HFF-Myc (cell line): ENCODE data around the gene DCX.

Experiments used
- DNase-seq: peaks from one replicate; pipeline ENCODE4 v3.0.0-alpha.2; 2011; ENCODE audit warnings: low read depth; ENCODE audit errors: extremely low read depth
- H3K4me3 ChIP-seq: replicated peaks from 2 replicates; pipeline ENCODE4 v1.5.1; 2011; ENCODE audit warnings: low read depth, mild to moderate bottlenecking, control low read depth, low read length
- TF ChIP-seq, protein P1 (sequence below): IDR thresholded peaks from 2 replicates; pipeline ENCODE4 v1.5.1; 2012; ENCODE audit warnings: mild to moderate bottlenecking, low read depth, low read length, control low read depth; ENCODE audit errors: missing control alignments

Gene DCX

GRCh38 chrX:111411983-111412382 is at the start of gene DCX:
Gene DCX (minus strand): TSS chrX:111412192. CDS start chrX:111410398, 1,794 bp downstream.
- H3K4me3 ChIP-seq, result no peak within 1 kb of the TSS
- no peak for DNase-seq
- TF ChIP-seq, protein P1, sequence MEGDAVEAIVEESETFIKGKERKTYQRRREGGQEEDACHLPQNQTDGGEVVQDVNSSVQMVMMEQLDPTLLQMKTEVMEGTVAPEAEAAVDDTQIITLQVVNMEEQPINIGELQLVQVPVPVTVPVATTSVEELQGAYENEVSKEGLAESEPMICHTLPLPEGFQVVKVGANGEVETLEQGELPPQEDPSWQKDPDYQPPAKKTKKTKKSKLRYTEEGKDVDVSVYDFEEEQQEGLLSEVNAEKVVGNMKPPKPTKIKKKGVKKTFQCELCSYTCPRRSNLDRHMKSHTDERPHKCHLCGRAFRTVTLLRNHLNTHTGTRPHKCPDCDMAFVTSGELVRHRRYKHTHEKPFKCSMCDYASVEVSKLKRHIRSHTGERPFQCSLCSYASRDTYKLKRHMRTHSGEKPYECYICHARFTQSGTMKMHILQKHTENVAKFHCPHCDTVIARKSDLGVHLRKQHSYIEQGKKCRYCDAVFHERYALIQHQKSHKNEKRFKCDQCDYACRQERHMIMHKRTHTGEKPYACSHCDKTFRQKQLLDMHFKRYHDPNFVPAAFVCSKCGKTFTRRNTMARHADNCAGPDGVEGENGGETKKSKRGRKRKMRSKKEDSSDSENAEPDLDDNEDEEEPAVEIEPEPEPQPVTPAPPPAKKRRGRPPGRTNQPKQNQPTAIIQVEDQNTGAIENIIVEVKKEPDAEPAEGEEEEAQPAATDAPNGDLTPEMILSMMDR, result no peak

GRCh38 chrX:111460607-111461006 is 48.6 kb upstream of the DCX start:
- DNase-seq, result no peak
- TF ChIP-seq, protein P1, result no peak
- H3K4me3 ChIP-seq, result no peak overlapping the region

GRCh38 chrX:111447298-111447697 is 35.3 kb upstream of the DCX start:
- no peak for DNase-seq
- TF ChIP-seq, protein P1, result peak; percentile 11
- H3K4me3 ChIP-seq, result no peak overlapping the region

- TF ChIP-seq, protein P1, result peak; percentile 29
Measured at GRCh38 chrX:111445485-111445884, 33.5 kb upstream of the DCX start.

DNA sequence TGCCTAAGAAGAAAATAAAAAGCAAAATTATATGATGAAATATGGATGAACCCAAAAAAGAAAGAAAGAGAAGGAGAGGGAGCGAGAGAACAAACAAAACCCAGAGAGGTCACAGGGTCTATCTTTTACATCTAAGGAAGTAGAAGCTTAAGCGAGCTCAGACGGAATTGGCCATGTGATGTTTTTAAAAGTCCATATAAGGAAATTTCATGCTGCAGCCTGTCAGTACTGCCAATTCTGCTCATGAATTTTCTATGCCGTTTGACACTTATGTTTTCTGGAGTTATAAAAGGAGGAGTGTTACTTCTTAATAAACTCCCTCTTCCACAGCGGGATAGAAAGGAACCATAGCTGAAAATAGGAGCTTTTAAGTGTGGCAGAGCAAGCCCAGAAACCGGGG is 32.9 kb upstream of the DCX start:
- TF ChIP-seq, protein P1, result no peak
- no peak for DNase-seq
- no peak overlapping the region for H3K4me3 ChIP-seq

More at GRCh38 chrX:111445485-111445884, 33.5 kb upstream of the DCX start:
- no peak overlapping the region for H3K4me3 ChIP-seq
- DNase-seq, result peak; percentile 2

DNA sequence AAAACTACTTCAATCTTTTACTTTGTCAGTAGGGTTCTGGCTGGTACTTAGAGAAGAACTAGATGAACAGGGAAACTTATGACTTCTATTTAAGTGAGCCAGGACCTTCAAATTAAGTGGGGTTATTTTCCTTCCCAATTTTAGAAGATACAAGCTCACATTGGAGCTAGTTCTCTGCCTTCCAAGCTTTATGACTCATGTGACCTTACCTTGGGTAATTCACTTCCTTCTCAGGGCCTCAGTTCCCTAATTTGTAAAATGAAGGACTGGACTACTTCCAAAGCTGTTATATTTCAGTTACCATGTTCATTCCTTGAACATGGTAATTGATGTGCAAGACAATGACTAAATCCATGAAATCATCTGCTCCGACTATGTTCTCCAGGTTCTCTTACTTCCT is 32.0 kb upstream of the DCX start:
- TF ChIP-seq, protein P1, result no peak
- no peak for DNase-seq
- H3K4me3 ChIP-seq, result no peak overlapping the region

- H3K4me3 ChIP-seq, result no peak overlapping the region
- TF ChIP-seq, protein P1, result no peak
- no peak for DNase-seq
Measured at GRCh38 chrX:111442791-111443190, 30.8 kb upstream of the DCX start.
